Right lobe of liver (tissue), 4 donors: ENCODE measurements around the gene ADARB1.

Source experiments
- CTCF ChIP-seq, 4 donors: fragments of 200-600 bp in 3 of 4; fragments of 450-650 bp in 1 of 4; IDR thresholded peaks; one replicate each; pipeline versions ENCODE4 v1.5.1 to v1.8.0; 2016 to 2022; ENCODE audit warnings: antibody characterized with exemption in 4 of 4, mild to moderate bottlenecking in 2 of 4
- POLR2A ChIP-seq: fragments of 450-650 bp; IDR thresholded peaks from one replicate; pipeline ENCODE4 v1.6.1; 2017; ENCODE audit warnings: antibody characterized with exemption, mild to moderate bottlenecking
- donor health status: DM: no; HTN: no; CAD: no.
- donor health status: DM: no; HTN: no; CAD: no.
- donor health status: DM: no; HTN: yes; CAD: no.

- TF ChIP-seq CTCF (IDR thresholded peaks at IDR 0.05), result no peak
- no peak for TF ChIP-seq POLR2A
Observed at GRCh38 chr21:45256912-45257672, 182.7 kb downstream of the ADARB1 start.
